ENCODE results near the gene PILRA. TPM values are rescaled to one million over a fixed set of nuclear protein-coding genes. Genes with fewer than 3 reads are reported as not detected.

The PILRA gene
- total RNA-seq, 1 donor from 2014 or later = 12.2 TPM

GRCh38 chr7:100407285-100408180 is 34.2 kb downstream of the PILRA start:
- intact Hi-C loops (cut with micrococcal nuclease) = loop anchor here (1.0 to 10.0 kb wide), 2 partner anchors 183 to 275 kb away; no protein-coding TSS in a partner anchor

GRCh38 chr7:100411101-100411500 is 37.8 kb downstream of the PILRA start:
- intact Hi-C loops (cut with micrococcal nuclease) = no loop called here

- intact Hi-C loops (cut with micrococcal nuclease) = no loop called here
These were observed 40.1 kb downstream of the PILRA start for GRCh38 chr7:100413346-100413745.

GRCh38 chr7:100413889-100414288 is 40.6 kb downstream of the PILRA start:
- intact Hi-C loops (cut with micrococcal nuclease) = no loop called here

- intact Hi-C loops (cut with micrococcal nuclease) = no loop called here
These were observed 42.2 kb downstream of the PILRA start for GRCh38 chr7:100415448-100415847.

GRCh38 chr7:100418930-100419659 is 45.8 kb downstream of the PILRA start:
- intact Hi-C loops (cut with micrococcal nuclease) = no loop called here

- intact Hi-C loops (cut with micrococcal nuclease) = no loop called here
These were observed 46.5 kb downstream of the PILRA start for GRCh38 chr7:100419660-100420226.

GRCh38 chr7:100423315-100423714 is 50.0 kb downstream of the PILRA start:
- intact Hi-C loops (cut with micrococcal nuclease) = no loop called here

GRCh38 chr7:100425347-100425746 is 52.1 kb downstream of the PILRA start:
- intact Hi-C loops (cut with micrococcal nuclease) = loop anchor here (5.0 kb wide), 1 partner anchor 343 kb away; the partner anchor contains the start of gene ZNF3

- intact Hi-C loops (cut with micrococcal nuclease) = loop anchor here (5.0 kb wide), 1 partner anchor 344 kb away; the partner anchor contains the start of gene ZNF3
These were observed 53.2 kb downstream of the PILRA start for GRCh38 chr7:100426516-100426915.

- intact Hi-C loops (cut with micrococcal nuclease) = loop anchor here (1.0 to 5.0 kb wide), 7 partner anchors 9 to 923 kb away; partner anchors contain the start of genes MBLAC1, PPP1R35, TSC22D4 and ZKSCAN5
These were observed 54.5 kb downstream of the PILRA start for GRCh38 chr7:100427762-100428198.

- intact Hi-C loops (cut with micrococcal nuclease) = loop anchor here (1.0 to 5.0 kb wide), 7 partner anchors 8 to 924 kb away; partner anchors contain the start of genes MBLAC1, PPP1R35, TSC22D4 and ZKSCAN5
These were observed 55.1 kb downstream of the PILRA start, which contains the start of gene ZCWPW1 for GRCh38 chr7:100428199-100428966. TSS of gene ZCWPW1 (minus strand) at chr7:100428703. CDS start at chr7:100420649, 8,054 bp downstream.

- intact Hi-C loops (cut with micrococcal nuclease) = loop anchor here (1.0 to 5.0 kb wide), 11 partner anchors 7 to 924 kb away; partner anchors contain the start of genes AGFG2, FBXO24, GNB2 and LAMTOR4
These were observed 55.8 kb downstream of the PILRA start for GRCh38 chr7:100428967-100429636.

GRCh38 chr7:100429637-100430492 is 56.6 kb downstream of the PILRA start, which contains the start of gene MEPCE:
TSS of gene MEPCE (plus strand) at chr7:100429831. CDS start at chr7:100430019, 188 bp downstream.
- intact Hi-C loops (cut with micrococcal nuclease) = loop anchor here (1.0 to 10.0 kb wide), 10 partner anchors 49 to 925 kb away; partner anchors contain the start of genes AGFG2, FBXO24, GNB2 and LAMTOR4

- intact Hi-C loops (cut with micrococcal nuclease) = loop anchor here (10.0 kb wide), 1 partner anchor 454 kb away; the partner anchor contains the start of gene UFSP1
These were observed 57.4 kb downstream of the PILRA start for GRCh38 chr7:100430493-100431285.

GRCh38 chr7:100431286-100431735 is 58.0 kb downstream of the PILRA start:
- intact Hi-C loops (cut with micrococcal nuclease) = loop anchor here (10.0 kb wide), 1 partner anchor 453 kb away; the partner anchor contains the start of gene UFSP1

GRCh38 chr7:100432053-100432452 is 58.8 kb downstream of the PILRA start:
- intact Hi-C loops (cut with micrococcal nuclease) = loop anchor here (10.0 kb wide), 1 partner anchor 453 kb away; the partner anchor contains the start of gene UFSP1

Data from T-helper 2 cell treated with Interferon-gamma antibody and Interleukin-4, amounts not matched to agents 100 ng/mL and 5 ng/mL, for 36 hours (primary cell).